ENCODE data around the gene APC. TPM values are rescaled to one million over a fixed set of nuclear protein-coding genes. Genes with fewer than 3 reads are reported as not detected.
"Not testable (repeated sequence)": the region's sequence is repeated elsewhere in the genome, so short reads cannot be mapped to it uniquely, and the experiment has no call there.

APC gene
- total RNA-seq, 1 experiment from 2014 or later = 24.0 TPM

- TF ChIP-seq, protein P1, sequence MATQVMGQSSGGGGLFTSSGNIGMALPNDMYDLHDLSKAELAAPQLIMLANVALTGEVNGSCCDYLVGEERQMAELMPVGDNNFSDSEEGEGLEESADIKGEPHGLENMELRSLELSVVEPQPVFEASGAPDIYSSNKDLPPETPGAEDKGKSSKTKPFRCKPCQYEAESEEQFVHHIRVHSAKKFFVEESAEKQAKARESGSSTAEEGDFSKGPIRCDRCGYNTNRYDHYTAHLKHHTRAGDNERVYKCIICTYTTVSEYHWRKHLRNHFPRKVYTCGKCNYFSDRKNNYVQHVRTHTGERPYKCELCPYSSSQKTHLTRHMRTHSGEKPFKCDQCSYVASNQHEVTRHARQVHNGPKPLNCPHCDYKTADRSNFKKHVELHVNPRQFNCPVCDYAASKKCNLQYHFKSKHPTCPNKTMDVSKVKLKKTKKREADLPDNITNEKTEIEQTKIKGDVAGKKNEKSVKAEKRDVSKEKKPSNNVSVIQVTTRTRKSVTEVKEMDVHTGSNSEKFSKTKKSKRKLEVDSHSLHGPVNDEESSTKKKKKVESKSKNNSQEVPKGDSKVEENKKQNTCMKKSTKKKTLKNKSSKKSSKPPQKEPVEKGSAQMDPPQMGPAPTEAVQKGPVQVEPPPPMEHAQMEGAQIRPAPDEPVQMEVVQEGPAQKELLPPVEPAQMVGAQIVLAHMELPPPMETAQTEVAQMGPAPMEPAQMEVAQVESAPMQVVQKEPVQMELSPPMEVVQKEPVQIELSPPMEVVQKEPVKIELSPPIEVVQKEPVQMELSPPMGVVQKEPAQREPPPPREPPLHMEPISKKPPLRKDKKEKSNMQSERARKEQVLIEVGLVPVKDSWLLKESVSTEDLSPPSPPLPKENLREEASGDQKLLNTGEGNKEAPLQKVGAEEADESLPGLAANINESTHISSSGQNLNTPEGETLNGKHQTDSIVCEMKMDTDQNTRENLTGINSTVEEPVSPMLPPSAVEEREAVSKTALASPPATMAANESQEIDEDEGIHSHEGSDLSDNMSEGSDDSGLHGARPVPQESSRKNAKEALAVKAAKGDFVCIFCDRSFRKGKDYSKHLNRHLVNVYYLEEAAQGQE (IDR thresholded peaks at IDR 0.05; ENCODE audit: low read depth) = no peak
- TF ChIP-seq FOSL1 (IDR thresholded peaks at IDR 0.05; ENCODE audit: low read depth) = no peak
Measured at GRCh38 chr5:112713206-112713605, 24.5 kb upstream of the APC start (continued).

DNA sequence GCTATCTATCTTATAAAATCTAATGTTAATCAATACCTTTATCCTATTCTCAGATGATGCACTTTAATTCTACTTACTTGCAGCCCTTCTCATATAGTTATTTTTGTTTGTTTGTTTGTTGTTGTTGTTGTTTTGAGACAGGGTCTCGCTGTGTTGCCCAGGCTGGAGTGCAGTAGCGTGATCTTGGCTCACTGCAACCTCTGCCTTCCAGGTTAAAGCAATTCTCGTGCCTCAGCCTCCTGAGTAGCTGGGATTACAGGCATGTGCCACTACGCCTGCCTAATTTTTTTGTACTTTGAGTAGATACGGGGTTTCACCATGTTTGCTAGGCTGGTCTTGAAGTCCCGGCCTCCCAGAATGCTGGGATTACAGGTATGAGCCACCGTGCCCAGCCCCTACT lies 20.8 kb upstream of the APC start:
- BruUV-seq (replicated peaks); H3K9ac ChIP-seq (ENCODE audit: low read length); RAD21 ChIA-PET (ENCODE audit: low non-redundant PET in 1 of 2, low total read pairs in 2 of 2, uncharacterized antibody in 2 of 2, unreplicated experiment in 2 of 2): not testable (repeated sequence)

DNA sequence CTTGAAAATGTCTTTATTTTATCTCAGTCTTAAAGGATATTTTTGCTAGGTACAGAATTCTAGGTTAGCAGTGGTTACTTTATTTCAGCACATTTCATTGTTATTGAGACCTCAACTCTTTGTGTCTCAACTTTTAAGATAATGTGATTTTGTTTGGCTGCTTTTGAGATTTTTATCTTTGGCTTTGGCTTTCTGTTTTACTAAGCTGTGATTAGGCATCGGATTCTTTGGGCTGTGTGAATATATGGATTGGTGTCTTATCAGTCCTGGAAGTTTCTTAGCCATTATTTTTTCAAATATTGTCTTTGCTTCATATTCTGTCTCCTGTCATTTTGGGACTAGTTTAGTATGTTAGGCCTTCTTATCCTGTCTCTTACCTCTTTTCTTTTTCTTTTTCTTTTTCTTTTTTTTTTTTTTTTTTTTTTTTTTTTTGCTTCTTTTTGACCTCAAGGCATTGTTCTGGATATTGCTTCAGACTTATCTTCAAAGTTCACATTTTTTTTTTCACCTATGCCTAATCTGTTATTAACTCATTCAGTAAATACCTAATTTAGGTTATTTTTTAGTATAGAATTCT lies 20.1 kb upstream of the APC start:
- Histone ChIP-seq H3K9ac (ENCODE audit: low read length) (no peak overlapping the region), H3K36me3 (ENCODE audit: control insufficient read depth in 1 of 2, insufficient read depth in 2 of 2, low read length in 2 of 2) (no peaks in the 10 kb centered on the region), H3K27me3 (ENCODE audit: insufficient read depth, low read length) (no peaks in the 10 kb centered on the region), H3K27ac (ENCODE audit: low read depth, low read length) (no peak overlapping the region), H3K79me2 (ENCODE audit: insufficient read depth, low read length) (peaks cover 45% of the 10 kb centered on the region), H4K20me1 (ENCODE audit: insufficient read depth) (no peaks in the 10 kb centered on the region; the same call in 1 of the 2 replicates), H3K4me1 (ENCODE audit: control insufficient read depth in 1 of 2, insufficient read depth in 2 of 2, low read length in 2 of 2) (peaks cover 0 to 5% of the 10 kb centered on the region in 2 experiments; a peak in 1 of 4 replicates), H3K9me2 (ENCODE audit: insufficient read depth) (no peaks in the 10 kb centered on the region), H3K4me3 (replicated peaks in 1 of 2; ENCODE audit: low read depth in 1 of 2, low read length in 2 of 2) (no peak overlapping the region), H2AFZ (ENCODE audit: low read depth, low read length, poor library complexity, severe bottlenecking) (no peak overlapping the region), H3K9me3 (ENCODE audit: control insufficient read depth in 1 of 2, insufficient read depth in 1 of 2, low read depth in 1 of 2, low read length in 2 of 2) (no peaks in the 10 kb centered on the region), H3K4me2 (ENCODE audit: low read length) (no peak overlapping the region)
- ATAC-seq (no peak), DNase-seq (ENCODE audit: low read depth, low spot score) (no peak)
- ChIA-PET POLR2A (no interaction called here), RAD21 (ENCODE audit: low non-redundant PET in 1 of 2, low total read pairs in 2 of 2, uncharacterized antibody in 2 of 2, unreplicated experiment in 2 of 2) (no interaction called here), CTCF (no interaction called here)
- intact Hi-C loops (cut with micrococcal nuclease) = no loop called here
- BruUV-seq (replicated peaks) = no TSS peak
- TF ChIP-seq ELF1 (IDR thresholded peaks at IDR 0.05; ENCODE audit: borderline replicate concordance, low read depth) (no peak), POLR2A (IDR thresholded peaks at IDR 0.05; ENCODE audit: borderline replicate concordance, extremely low read depth, insufficient read depth, insufficient read length) (no peak), CBX3 (IDR thresholded peaks at IDR 0.05; ENCODE audit: low read depth) (no peak), JUND (IDR thresholded peaks at IDR 0.05) (no peak), MAX (IDR thresholded peaks at IDR 0.05) (no peak)
- TF ChIP-seq, protein P2, sequence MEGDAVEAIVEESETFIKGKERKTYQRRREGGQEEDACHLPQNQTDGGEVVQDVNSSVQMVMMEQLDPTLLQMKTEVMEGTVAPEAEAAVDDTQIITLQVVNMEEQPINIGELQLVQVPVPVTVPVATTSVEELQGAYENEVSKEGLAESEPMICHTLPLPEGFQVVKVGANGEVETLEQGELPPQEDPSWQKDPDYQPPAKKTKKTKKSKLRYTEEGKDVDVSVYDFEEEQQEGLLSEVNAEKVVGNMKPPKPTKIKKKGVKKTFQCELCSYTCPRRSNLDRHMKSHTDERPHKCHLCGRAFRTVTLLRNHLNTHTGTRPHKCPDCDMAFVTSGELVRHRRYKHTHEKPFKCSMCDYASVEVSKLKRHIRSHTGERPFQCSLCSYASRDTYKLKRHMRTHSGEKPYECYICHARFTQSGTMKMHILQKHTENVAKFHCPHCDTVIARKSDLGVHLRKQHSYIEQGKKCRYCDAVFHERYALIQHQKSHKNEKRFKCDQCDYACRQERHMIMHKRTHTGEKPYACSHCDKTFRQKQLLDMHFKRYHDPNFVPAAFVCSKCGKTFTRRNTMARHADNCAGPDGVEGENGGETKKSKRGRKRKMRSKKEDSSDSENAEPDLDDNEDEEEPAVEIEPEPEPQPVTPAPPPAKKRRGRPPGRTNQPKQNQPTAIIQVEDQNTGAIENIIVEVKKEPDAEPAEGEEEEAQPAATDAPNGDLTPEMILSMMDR (IDR thresholded peaks at IDR 0.05 in 2 of 3, conservative IDR thresholded peaks at IDR 0.05 in 1 of 3; ENCODE audit: borderline replicate concordance in 1 of 3, insufficient read depth in 1 of 3, low read depth in 2 of 3, low read length in 2 of 3) = no peak
- TF ChIP-seq, protein P1 (IDR thresholded peaks at IDR 0.05; ENCODE audit: low read depth) = no peak

More for the DNA sequence above, 20.8 kb upstream of the APC start:
- H3K4me2 ChIP-seq (ENCODE audit: low read length); H4K20me1 ChIP-seq (ENCODE audit: insufficient read depth); H3K9me2 ChIP-seq (ENCODE audit: insufficient read depth); H3K27me3 ChIP-seq (ENCODE audit: insufficient read depth, low read length); DNase-seq (ENCODE audit: low read depth, low spot score); intact Hi-C loops (cut with micrococcal nuclease); H3K9me3 ChIP-seq (ENCODE audit: control insufficient read depth in 1 of 2, insufficient read depth in 1 of 2, low read depth in 1 of 2, low read length in 2 of 2); CTCF ChIA-PET; H3K36me3 ChIP-seq (ENCODE audit: control insufficient read depth in 1 of 2, insufficient read depth in 2 of 2, low read length in 2 of 2); H3K27ac ChIP-seq (ENCODE audit: low read depth, low read length); POLR2A ChIA-PET; H3K4me1 ChIP-seq (ENCODE audit: control insufficient read depth in 1 of 2, insufficient read depth in 2 of 2, low read length in 2 of 2); ATAC-seq; H2AFZ ChIP-seq (ENCODE audit: low read depth, low read length, poor library complexity, severe bottlenecking); H3K4me3 ChIP-seq (replicated peaks in 1 of 2; ENCODE audit: low read depth in 1 of 2, low read length in 2 of 2): not testable (repeated sequence)
- H3K79me2 ChIP-seq (ENCODE audit: insufficient read depth, low read length) = peaks cover 39% of the 10 kb centered on the region
